Measurements from ENCODE around the gene SPI1.

The SPI1 gene

DNA sequence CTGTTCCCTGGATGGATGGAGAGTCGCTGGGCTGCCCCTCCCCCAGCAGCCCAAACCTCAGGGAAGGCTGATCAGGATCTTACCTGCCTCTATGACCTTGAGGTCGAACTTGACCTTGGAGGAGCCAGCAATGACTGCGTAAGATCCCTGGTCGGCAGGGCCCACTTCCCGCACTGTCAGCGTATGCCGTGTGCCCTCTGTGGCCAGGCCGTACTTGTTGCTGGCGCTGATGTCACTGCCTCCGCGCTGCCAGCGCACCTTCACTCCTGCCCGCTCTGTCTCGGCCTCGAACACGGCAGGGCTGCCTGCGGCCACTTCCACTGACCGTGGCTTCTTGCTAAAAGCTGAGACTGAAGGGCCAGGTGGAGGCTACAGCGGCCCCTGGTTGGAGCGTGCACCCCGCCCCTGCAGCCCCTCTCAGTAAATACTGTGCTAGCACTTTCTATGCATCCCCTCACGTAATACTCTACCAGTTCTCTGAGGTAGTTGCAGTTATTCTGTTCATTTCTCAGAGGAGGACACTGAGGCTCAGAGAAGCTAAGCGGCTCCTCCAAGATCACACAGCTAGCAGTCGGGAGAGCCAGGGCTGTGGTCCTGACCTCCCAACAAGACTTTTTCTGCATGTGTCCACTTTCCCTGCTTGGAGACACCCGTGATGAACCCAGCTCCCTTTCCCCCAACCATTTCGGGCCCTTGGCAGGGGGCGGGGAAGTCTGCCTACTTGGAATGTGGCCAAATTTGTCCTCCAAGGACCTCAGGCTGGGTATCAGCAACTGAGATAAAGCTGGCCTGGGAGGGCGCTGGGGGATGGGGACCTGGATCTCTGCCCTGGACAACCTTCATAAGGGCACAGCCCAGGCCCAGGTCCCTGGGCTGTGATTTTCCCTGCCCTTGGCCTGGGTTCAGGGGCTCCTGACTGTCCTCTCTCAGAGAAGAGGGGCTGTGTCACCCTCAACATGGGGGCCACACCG, 26.9 kb downstream of the SPI1 start:
- Histone ChIP-seq H3K9me3 (ENCODE audit: severe bottlenecking) (no peaks in the 10 kb centered on the region), H3K27me3 (ENCODE audit: insufficient read depth, poor library complexity, severe bottlenecking) (no peaks in the 10 kb centered on the region), H3K4me3 (ENCODE audit: severe bottlenecking) (no peak overlapping the region), H3K27ac (ENCODE audit: poor library complexity, severe bottlenecking) (no peak overlapping the region), H3K36me3 (ENCODE audit: low read depth) (no peaks in the 10 kb centered on the region), H3K4me1 (ENCODE audit: insufficient read depth, poor library complexity, severe bottlenecking) (no peaks in the 10 kb centered on the region)
- no peak for DNase-seq (ENCODE audit: low spot score)
- TF ChIP-seq, protein P1, sequence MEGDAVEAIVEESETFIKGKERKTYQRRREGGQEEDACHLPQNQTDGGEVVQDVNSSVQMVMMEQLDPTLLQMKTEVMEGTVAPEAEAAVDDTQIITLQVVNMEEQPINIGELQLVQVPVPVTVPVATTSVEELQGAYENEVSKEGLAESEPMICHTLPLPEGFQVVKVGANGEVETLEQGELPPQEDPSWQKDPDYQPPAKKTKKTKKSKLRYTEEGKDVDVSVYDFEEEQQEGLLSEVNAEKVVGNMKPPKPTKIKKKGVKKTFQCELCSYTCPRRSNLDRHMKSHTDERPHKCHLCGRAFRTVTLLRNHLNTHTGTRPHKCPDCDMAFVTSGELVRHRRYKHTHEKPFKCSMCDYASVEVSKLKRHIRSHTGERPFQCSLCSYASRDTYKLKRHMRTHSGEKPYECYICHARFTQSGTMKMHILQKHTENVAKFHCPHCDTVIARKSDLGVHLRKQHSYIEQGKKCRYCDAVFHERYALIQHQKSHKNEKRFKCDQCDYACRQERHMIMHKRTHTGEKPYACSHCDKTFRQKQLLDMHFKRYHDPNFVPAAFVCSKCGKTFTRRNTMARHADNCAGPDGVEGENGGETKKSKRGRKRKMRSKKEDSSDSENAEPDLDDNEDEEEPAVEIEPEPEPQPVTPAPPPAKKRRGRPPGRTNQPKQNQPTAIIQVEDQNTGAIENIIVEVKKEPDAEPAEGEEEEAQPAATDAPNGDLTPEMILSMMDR (IDR thresholded peaks at IDR 0.05; ENCODE audit: poor library complexity, severe bottlenecking): no peak
- ATAC-seq (ENCODE audit: low read depth): no peak

DNA sequence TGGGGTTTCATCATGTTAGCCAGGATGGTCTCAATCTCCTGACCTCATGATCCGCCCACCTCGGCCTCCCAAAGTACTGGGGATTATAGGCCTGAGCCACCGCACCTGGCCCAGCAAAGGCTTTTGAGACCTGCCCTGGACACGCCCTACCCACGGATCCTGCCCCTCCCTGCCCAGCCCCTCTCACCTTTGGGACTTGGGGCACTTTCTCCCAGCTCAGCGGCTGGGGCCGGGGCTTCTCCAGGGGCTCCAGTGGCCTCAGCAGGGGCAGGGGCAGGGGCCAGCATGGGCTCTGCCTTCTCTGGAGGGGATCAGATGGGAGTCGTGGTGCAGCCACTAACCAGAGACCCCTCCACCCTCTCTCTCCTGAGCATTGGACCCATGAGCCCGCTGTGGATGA, 28.0 kb downstream of the SPI1 start:
- H3K9me3 ChIP-seq (ENCODE audit: severe bottlenecking): no peaks in the 10 kb centered on the region
- ATAC-seq (ENCODE audit: low read depth): no peak
- no peaks in the 10 kb centered on the region for H3K4me1 ChIP-seq (ENCODE audit: insufficient read depth, poor library complexity, severe bottlenecking)
- no peaks in the 10 kb centered on the region for H3K36me3 ChIP-seq (ENCODE audit: low read depth)
- TF ChIP-seq, protein P1 (IDR thresholded peaks at IDR 0.05; ENCODE audit: poor library complexity, severe bottlenecking): no peak
- H3K27me3 ChIP-seq (ENCODE audit: insufficient read depth, poor library complexity, severe bottlenecking): no peaks in the 10 kb centered on the region
- no peak overlapping the region for H3K4me3 ChIP-seq (ENCODE audit: severe bottlenecking)
- H3K27ac ChIP-seq (ENCODE audit: poor library complexity, severe bottlenecking): no peak overlapping the region
- no peak for DNase-seq (ENCODE audit: low spot score)

DNA sequence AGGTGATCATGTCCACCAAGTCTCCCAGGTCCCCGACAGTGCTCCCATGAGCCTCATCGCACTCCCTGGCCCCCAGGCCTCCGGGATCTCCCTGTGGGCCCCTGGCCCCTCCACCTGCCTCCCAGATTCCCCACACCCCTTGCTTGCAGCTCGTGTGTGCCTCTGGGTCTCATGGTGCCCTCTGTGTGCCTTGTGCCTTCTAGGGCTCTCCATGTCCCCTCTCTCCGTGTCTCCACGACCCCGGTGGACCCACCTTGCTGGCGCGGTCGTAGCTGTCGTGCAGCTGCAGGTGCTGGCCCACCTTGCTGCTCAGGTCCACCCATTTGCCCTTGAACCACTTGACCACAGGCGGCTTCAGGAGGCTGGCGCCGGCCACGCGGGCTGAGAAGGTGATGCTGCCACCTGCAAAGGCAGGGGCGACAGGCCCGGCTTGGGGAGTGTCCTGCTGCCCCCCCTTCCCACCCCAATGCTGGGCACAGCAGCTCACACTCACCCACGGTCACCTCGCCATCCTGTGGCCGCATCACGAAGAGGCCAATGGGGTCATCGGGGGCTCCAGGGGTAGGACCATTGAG, 28.7 kb downstream of the SPI1 start:
- TF ChIP-seq, protein P1 (IDR thresholded peaks at IDR 0.05; ENCODE audit: poor library complexity, severe bottlenecking): no peak
- no peaks in the 10 kb centered on the region for H3K36me3 ChIP-seq (ENCODE audit: low read depth)
- H3K9me3 ChIP-seq (ENCODE audit: severe bottlenecking): no peaks in the 10 kb centered on the region
- H3K27me3 ChIP-seq (ENCODE audit: insufficient read depth, poor library complexity, severe bottlenecking): no peaks in the 10 kb centered on the region
- no peak for DNase-seq (ENCODE audit: low spot score)
- no peaks in the 10 kb centered on the region for H3K4me1 ChIP-seq (ENCODE audit: insufficient read depth, poor library complexity, severe bottlenecking)
- H3K4me3 ChIP-seq (ENCODE audit: severe bottlenecking): no peak overlapping the region
- ATAC-seq (ENCODE audit: low read depth): no peak
- H3K27ac ChIP-seq (ENCODE audit: poor library complexity, severe bottlenecking): no peak overlapping the region

DNA sequence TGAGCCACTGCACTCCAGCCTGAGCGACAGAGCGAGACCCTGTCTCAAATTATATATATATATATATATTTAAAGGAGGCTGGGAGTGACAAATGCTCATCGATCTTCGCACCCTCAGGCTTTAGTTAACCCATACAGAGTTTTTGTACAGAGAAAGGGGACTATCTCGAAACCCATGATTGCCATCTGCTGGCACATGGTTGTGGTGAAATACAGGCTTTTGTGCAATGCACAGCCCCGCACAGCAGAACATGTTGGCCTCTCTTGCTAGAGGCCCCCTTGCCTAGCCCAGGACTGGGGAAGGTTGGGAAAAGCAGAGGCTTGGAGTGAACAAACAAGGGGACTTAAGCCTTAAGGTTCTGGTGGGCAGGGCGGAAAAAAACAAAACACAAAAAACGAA, 29.5 kb downstream of the SPI1 start:
- Histone ChIP-seq H3K9me3 (ENCODE audit: severe bottlenecking) (no peaks in the 10 kb centered on the region), H3K27me3 (ENCODE audit: insufficient read depth, poor library complexity, severe bottlenecking) (no peaks in the 10 kb centered on the region), H3K36me3 (ENCODE audit: low read depth) (no peaks in the 10 kb centered on the region), H3K4me1 (ENCODE audit: insufficient read depth, poor library complexity, severe bottlenecking) (no peaks in the 10 kb centered on the region), H3K27ac (ENCODE audit: poor library complexity, severe bottlenecking) (no peak overlapping the region), H3K4me3 (ENCODE audit: severe bottlenecking) (no peak overlapping the region)
- TF ChIP-seq, protein P1 (IDR thresholded peaks at IDR 0.05; ENCODE audit: poor library complexity, severe bottlenecking): no peak
- ATAC-seq (ENCODE audit: low read depth) (0 out of 3 replicates have a peak, but pooled peaks have one; percentile 26), DNase-seq (ENCODE audit: low spot score) (no peak)

Data from RWPE2 (cell line).